Pancreas (tissue), 10 donors: Measurements from ENCODE around the gene HLCS. TPM values are rescaled to one million over a fixed set of nuclear protein-coding genes. Genes with fewer than 3 reads are reported as not detected.

Experiments used
- ATAC-seq, 4 donors: fragments of 200-7000 bp; cut with Tn5 transposase; one replicate each; pipeline versions ENCODE4 v1.8.0 to v1.9.1; 2020; ENCODE audit warnings: mild to moderate bottlenecking in 4 of 4, moderate library complexity in 4 of 4
- DNase-seq, 6 donors: peaks; one replicate each; pipeline ENCODE4 v3.0.0-alpha.2; 2020
- FAIRE-seq: peaks from 2 replicates; lab custom pipeline; 2012; peaks lifted over from hg19 to GRCh38; lab: Jason Lieb, UNC
- H3K27ac ChIP-seq, 4 donors: fragments of 200-600 bp; sonication (generic); 1 replicate in 3 of 4; 2 replicates in 1 of 4; pipeline versions ENCODE4 v1.5.0 to v1.8.0; 2020
- H3K27me3 ChIP-seq, 4 donors: fragments of 200-600 bp; one replicate each; pipeline ENCODE4 v1.8.0; 2021
- H3K36me3 ChIP-seq, 3 donors: fragments of 200-600 bp; sonication (generic) in 1 of 3; one replicate each; pipeline versions ENCODE4 v1.5.0 to v1.8.0; 2020 to 2021
- H3K4me1 ChIP-seq, 3 donors: fragments of 200-600 bp; one replicate each; pipeline ENCODE4 v1.8.0; 2021
- H3K4me3 ChIP-seq, 4 donors: fragments of 200-600 bp; sonication (generic) in 2 of 4; one replicate each; pipeline versions ENCODE4 v1.5.0 to v1.8.0; 2020 to 2021
- H3K9me3 ChIP-seq, 4 donors: fragments of 200-600 bp; one replicate each; pipeline ENCODE4 v1.8.0; 2021
- WGBS, 2 donors: extraction: QIAGEN DNeasy Blood & Tissue Kit; methylation state at CpG; one replicate each; pipeline ENCODE4 v1.1.7; 2013; 5-methylcytosine and 5-hydroxymethylcytosine counted together
- intact Hi-C, 3 donors: fragments of 100-400 bp; cut with DNase I; formaldehyde crosslinking; loops; one replicate each; pipeline versions ENCODE4 v1.11.1 to v1.14.2; 2022
- polyA plus RNA-seq, 2 donors: library from polyadenylated mRNA; stranded (reverse); fragments of 200-250 nt; gene quantifications; one replicate each; pipeline ENCODE4 v1.2.3, GENCODE V29; 2013
- total RNA-seq, 6 donors: library from RNA; stranded (reverse); fragmentation: NEBNext Ultra II Directional in 4 of 6; extraction: Animal tissue kit (Norgen Biotek cat#: 25700) in 4 of 6; gene quantifications; one replicate each; pipeline versions ENCODE4 v1.2.1 to v1.2.4, GENCODE V29; 2021 to 2023
- TF ChIP-seq, protein P1 (sequence below), 4 donors: fragments of 200-600 bp; sonication (generic) in 3 of 4; IDR thresholded peaks; one replicate each; pipeline versions ENCODE4 v1.5.0 to v1.8.0; 2021; ENCODE audit warnings: antibody characterized with exemption in 4 of 4
- donor health status: healthy with polysubstance abuse.
- donor health status: DM: no; HTN: no; CAD: no; lungs with moderate emphysema.
- donor health status: DM: no; HTN: no; CAD: no.
- donor health status: control.
- donor health status: control.
- donor health status: Bipolar disorder and iron deficiency.
- donor health status: DM: yes; HTN: yes; CAD: no.
- donor health status: DM: no; HTN: no; CAD: no.
- donor health status: DM: no; HTN: no; CAD: no.
- donor health status: DM: yes; HTN: yes; CAD: no.

Gene HLCS
- total and polyA plus RNA-seq, 8 donors = 5.5 to 14.0 (median 11.9) TPM

DNA sequence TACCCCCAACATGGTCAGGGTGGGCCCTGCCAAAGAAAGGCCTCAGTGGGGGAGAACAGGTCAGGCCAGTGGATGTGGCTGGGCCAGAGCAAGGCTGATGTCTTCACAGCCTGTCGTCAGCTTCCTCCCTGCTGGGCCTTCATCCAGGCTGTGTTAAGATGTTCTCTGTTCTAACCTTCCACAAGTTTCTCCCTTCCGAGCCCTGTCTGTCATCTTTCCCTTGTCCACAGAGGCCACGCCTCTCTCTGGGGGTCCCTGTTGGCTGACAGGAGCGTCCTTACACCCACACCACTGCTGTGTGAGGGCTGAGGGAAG is 231.3 kb downstream of the HLCS start:
- no peak for DNase-seq
- TF ChIP-seq, protein P1, sequence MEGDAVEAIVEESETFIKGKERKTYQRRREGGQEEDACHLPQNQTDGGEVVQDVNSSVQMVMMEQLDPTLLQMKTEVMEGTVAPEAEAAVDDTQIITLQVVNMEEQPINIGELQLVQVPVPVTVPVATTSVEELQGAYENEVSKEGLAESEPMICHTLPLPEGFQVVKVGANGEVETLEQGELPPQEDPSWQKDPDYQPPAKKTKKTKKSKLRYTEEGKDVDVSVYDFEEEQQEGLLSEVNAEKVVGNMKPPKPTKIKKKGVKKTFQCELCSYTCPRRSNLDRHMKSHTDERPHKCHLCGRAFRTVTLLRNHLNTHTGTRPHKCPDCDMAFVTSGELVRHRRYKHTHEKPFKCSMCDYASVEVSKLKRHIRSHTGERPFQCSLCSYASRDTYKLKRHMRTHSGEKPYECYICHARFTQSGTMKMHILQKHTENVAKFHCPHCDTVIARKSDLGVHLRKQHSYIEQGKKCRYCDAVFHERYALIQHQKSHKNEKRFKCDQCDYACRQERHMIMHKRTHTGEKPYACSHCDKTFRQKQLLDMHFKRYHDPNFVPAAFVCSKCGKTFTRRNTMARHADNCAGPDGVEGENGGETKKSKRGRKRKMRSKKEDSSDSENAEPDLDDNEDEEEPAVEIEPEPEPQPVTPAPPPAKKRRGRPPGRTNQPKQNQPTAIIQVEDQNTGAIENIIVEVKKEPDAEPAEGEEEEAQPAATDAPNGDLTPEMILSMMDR (IDR thresholded peaks at IDR 0.05) = no peak
- Histone ChIP-seq H3K4me3 (no peak overlapping the region), H3K4me1 (peaks cover 0 to 7% (median 0%) of the 10 kb centered on the region in 3 donors), H3K9me3 (no peaks in the 10 kb centered on the region), H3K27me3 (no peaks in the 10 kb centered on the region), H3K36me3 (no peaks in the 10 kb centered on the region), H3K27ac (no peak overlapping the region)
- FAIRE-seq = no peak
- intact Hi-C loops = no loop called here
- 67 to 96% methylated on average over 3 to 4 of the region's 4 CpGs for WGBS, 2 donors
- no peak for ATAC-seq

DNA sequence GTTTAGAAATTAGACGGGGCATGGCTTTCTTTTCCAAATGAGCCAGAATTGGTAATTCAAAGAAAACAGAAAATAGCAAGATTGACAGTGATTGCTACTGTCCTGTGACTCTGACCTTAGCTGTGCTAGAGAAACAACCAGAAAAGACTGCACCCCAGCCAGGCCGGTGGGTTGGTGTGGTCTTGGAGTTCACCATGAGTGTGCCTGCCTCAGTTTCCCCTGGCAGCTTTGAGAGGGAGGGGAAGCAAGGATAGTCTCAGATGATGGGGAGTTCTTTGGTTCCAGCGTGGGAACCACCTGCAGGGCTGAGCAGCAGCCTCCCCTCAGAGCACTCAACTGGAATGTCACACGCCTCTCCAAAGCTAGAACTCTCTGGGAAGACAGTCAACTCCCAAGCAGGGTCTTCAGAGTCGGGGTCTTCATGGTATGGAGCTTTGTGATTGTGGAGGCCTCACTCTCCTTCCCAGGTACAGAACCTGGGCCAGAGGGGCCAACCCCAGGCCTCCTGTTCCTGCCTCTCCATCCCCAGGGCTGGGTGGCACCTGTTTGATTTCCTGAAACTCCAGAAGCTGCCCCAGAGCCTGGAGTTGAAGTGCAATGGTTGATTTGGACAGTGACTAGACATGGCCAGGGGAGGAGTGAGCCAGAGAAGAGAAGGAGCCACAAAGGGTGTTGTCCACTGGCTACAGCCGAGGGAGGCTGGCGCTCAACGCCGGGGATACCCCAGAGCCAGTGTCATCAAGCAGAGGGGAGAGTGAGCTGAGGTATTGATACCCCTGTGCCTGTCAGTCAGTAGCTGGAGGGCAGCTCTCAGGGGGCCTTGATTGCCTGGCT is 231.9 kb downstream of the HLCS start:
- TF ChIP-seq, protein P1 (IDR thresholded peaks at IDR 0.05) = no peak
- H3K27me3 ChIP-seq = no peaks in the 10 kb centered on the region
- peaks cover 0 to 7% (median 0%) of the 10 kb centered on the region in 3 donors for H3K4me1 ChIP-seq
- ATAC-seq = no peak
- intact Hi-C loops = no loop called here
- H3K27ac ChIP-seq = no peak overlapping the region
- H3K9me3 ChIP-seq = no peaks in the 10 kb centered on the region
- no peaks in the 10 kb centered on the region for H3K36me3 ChIP-seq
- FAIRE-seq = no peak
- 87 to 88% methylated on average over 9 of the region's 9 CpGs for WGBS, 2 donors
- DNase-seq = no peak
- H3K4me3 ChIP-seq = no peak overlapping the region

DNA sequence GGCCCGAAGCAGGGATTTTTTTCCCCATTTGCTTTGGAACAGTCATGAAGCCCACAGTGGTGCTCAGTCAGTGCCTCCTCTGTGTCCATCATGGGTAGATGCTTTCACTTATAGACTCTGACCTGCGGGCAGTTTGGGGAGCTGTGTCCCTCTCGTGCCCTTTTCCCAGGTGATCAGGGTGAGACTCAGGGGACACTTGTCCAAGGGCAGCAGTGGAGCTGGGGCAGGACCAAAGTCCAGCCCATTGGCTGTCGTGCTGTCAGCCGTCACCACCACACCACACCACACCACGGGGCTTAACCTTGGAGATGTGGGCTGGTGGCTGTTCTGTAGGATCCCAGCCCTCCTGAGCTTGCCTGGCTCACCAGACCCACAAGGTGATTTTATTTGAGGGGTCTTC is 232.6 kb downstream of the HLCS start:
- Histone ChIP-seq H3K27me3 (no peaks in the 10 kb centered on the region), H3K4me1 (peaks cover 0 to 7% (median 0%) of the 10 kb centered on the region in 3 donors), H3K27ac (no peak overlapping the region), H3K36me3 (no peaks in the 10 kb centered on the region), H3K4me3 (no peak overlapping the region), H3K9me3 (no peaks in the 10 kb centered on the region)
- no peak for ATAC-seq
- no peak for DNase-seq
- intact Hi-C loops = no loop called here
- 72 to 86% methylated on average over 6 of the region's 6 CpGs for whole genome bisulfite sequencing, 2 donors
- TF ChIP-seq, protein P1 (IDR thresholded peaks at IDR 0.05) = no peak
- no peak for FAIRE-seq

DNA sequence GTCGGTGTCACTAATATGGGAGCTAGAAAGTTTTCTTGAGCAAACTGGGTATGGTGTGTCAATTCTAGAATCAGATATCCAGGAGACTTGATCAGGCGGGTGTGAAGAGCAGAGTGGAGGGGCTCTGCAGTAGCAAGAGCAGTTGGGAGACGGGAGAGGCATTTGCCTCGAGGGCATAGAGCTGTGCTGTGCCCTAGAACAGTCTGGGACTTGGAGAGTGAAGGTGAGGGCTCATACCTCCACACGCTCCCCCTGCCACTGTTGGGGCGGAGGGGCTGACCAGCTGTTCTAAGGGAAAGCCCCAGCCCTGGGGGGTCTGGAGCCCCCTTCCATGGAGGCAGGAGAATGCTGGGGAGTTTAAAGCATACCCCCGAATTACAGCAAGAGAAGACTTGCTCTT is 233.7 kb downstream of the HLCS start:
- Histone ChIP-seq H3K4me1 (peaks cover 0 to 7% (median 0%) of the 10 kb centered on the region in 3 donors), H3K27ac (no peak overlapping the region), H3K9me3 (no peaks in the 10 kb centered on the region), H3K4me3 (no peak overlapping the region), H3K27me3 (no peaks in the 10 kb centered on the region), H3K36me3 (no peaks in the 10 kb centered on the region)
- TF ChIP-seq, protein P1 (IDR thresholded peaks at IDR 0.05) = no peak
- intact Hi-C loops = no loop called here
- FAIRE-seq (no peak), DNase-seq (no peak), ATAC-seq (no peak)
- 79 to 89% methylated on average over 7 of the region's 7 CpGs for whole genome bisulfite sequencing, 2 donors

DNA sequence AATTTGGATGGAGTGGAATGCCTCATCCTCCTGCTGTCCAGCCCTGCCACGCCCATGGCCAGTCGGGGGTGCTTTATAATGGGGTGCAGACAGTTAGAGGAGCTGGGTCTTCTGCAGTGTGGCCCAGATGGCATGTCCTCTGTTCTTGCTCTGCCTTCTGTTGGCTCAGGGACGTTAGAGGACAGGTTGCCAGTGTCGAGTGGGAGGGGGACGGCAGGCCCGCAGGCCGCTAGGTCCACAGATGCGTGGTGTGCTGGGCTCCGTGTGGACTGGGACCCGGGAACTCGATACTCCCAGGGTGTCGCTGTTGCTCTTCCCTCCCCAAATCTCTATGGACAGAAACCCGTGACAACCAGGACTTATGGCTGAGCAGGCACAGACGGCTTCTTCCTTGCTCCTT is 234.3 kb downstream of the HLCS start:
- intact Hi-C loops = no loop called here
- ATAC-seq (no peak), DNase-seq (no peak), FAIRE-seq (no peak)
- Histone ChIP-seq H3K4me3 (no peak overlapping the region), H3K9me3 (no peaks in the 10 kb centered on the region), H3K36me3 (no peaks in the 10 kb centered on the region), H3K4me1 (peaks cover 0 to 7% (median 0%) of the 10 kb centered on the region in 3 donors), H3K27me3 (no peaks in the 10 kb centered on the region), H3K27ac (no peak overlapping the region)
- TF ChIP-seq, protein P1 (IDR thresholded peaks at IDR 0.05) = no peak
- 71 to 74% methylated on average over 14 of the region's 14 CpGs for WGBS, 2 donors
